BE2C (cell line): Measurements from ENCODE around the gene SUGP2.

Experiments used
- DNase-seq: peaks from one replicate; pipeline ENCODE4 v3.0.0-alpha.2; 2020
- H3K27me3 ChIP-seq: fragments of 250-450 bp; sonication (Bioruptor Pico); 2 replicates; pipeline ENCODE4 v1.5.1; 2020; ENCODE audit warnings: mild to moderate bottlenecking
- H3K36me3 ChIP-seq: fragments of 250-450 bp; sonication (Bioruptor Pico); 2 replicates; pipeline ENCODE4 v1.5.1; 2020; ENCODE audit warnings: mild to moderate bottlenecking
- H3K4me1 ChIP-seq: fragments of 250-450 bp; sonication (Bioruptor Pico); 2 replicates; pipeline ENCODE4 v1.5.1; 2020
- H3K4me3 ChIP-seq: 2 replicates; pipeline ENCODE4 v1.5.1; 2011; ENCODE audit warnings: low read depth, low read length
- H3K9me3 ChIP-seq: fragments of 250-450 bp; sonication (Bioruptor Pico); 2 replicates; pipeline ENCODE4 v1.5.1; 2020
- CTCF ChIP-seq: IDR thresholded peaks from 2 replicates; pipeline ENCODE4 v1.5.1; 2012; ENCODE audit warnings: mild to moderate bottlenecking, low read depth, low read length

The SUGP2 gene

DNA sequence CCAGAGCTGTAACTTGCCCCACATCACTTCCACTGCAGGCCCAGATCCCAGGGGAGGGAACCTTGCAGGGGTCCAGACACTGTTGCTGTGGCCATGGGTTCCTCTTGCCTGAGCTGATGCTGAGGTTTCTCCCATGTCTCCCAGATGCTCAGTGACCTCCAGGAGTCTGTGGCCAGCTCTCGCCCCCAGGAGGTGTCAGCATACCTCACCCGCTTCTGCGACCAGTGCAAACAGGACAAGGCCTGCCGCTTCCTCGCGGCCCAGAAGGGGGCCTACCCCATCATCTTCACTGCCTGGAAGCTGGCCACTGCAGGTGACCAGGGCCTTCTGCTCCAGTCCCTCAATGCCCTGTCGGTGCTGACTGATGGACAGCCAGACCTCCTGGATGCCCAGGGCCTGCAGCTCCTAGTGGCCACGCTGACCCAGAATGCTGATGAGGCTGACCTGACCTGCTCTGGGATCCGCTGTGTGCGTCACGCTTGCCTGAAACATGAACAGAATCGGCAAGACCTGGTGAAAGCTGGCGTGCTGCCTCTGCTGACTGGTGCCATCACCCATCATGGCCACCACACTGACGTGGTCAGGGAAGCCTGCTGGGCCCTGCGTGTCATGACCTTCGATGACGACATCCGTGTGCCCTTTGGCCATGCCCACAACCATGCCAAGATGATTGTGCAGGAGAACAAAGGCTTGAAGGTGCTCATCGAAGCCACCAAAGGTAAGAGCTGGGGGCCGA lies 18.3 kb upstream of the SUGP2 start:
- H3K27me3 ChIP-seq = no peaks in the 10 kb centered on the region
- H3K4me3 ChIP-seq = no peak overlapping the region
- peaks cover 82% of the 10 kb centered on the region for H3K36me3 ChIP-seq
- no peaks in the 10 kb centered on the region for H3K4me1 ChIP-seq
- no peak for DNase-seq
- H3K9me3 ChIP-seq = no peaks in the 10 kb centered on the region
- no peak for TF ChIP-seq CTCF

DNA sequence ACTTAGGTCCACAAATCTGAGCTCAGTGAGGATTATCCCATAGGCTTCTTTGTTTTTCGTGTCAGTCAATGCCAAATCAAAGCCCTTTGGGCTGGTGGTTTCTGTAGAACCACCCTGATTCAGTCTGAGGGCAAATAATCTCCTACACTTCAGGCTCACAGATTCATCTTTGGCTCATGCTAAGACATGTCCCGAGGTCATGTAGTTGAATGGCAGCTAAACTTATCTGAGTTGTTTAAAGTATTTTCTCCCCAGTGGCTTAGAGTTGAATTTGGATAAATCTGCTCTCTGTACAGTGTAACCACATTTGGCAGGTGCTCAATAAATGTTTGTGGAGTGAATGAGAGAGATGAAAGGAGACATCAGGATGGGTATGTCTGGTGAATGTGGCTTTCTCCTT lies 17.4 kb upstream of the SUGP2 start:
- Histone ChIP-seq H3K9me3 (no peaks in the 10 kb centered on the region), H3K27me3 (no peaks in the 10 kb centered on the region), H3K4me1 (no peaks in the 10 kb centered on the region), H3K36me3 (peaks cover 84% of the 10 kb centered on the region), H3K4me3 (no peak overlapping the region)
- no peak for DNase-seq
- TF ChIP-seq CTCF = no peak

- Histone ChIP-seq H3K27me3 (no peaks in the 10 kb centered on the region), H3K9me3 (no peaks in the 10 kb centered on the region), H3K4me3 (no peak overlapping the region), H3K4me1 (no peaks in the 10 kb centered on the region), H3K36me3 (peaks cover 80% of the 10 kb centered on the region)
- TF ChIP-seq CTCF = no peak
- DNase-seq = no peak
Measured at GRCh38 chr19:19050104-19050503, 16.8 kb upstream of the SUGP2 start.

DNA sequence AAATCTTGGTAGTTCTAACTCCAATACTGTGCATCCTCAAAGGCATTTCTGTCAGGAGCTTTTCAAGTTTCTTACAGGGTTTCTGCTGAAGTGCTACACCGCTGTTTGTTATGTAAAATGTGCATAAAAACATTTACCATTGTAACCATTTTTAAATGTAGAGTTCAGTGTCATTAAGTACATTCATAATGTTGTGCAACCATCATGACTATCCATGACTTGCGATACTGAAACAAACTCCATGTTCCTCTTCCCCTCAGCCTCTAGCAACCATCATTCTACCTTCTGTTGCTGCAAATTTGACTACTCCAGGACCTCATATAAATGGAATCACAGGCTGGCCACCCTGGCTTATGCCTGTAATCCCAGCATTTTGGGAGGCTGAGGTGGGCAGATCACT lies 16.1 kb upstream of the SUGP2 start:
- H3K36me3 ChIP-seq = peaks cover 79% of the 10 kb centered on the region
- no peak for DNase-seq

GRCh38 chr19:19043881-19044280 lies 10.6 kb upstream of the SUGP2 start:
- Histone ChIP-seq H3K27me3 (no peaks in the 10 kb centered on the region), H3K4me1 (no peaks in the 10 kb centered on the region), H3K36me3 (peaks cover 67% of the 10 kb centered on the region), H3K9me3 (no peaks in the 10 kb centered on the region), H3K4me3 (no peak overlapping the region)
- TF ChIP-seq CTCF = no peak
- DNase-seq = no peak

More for the DNA sequence above, 16.1 kb upstream of the SUGP2 start:
- H3K27me3 ChIP-seq = no peaks in the 10 kb centered on the region
- H3K9me3 ChIP-seq = no peaks in the 10 kb centered on the region
- H3K4me3 ChIP-seq = no peak overlapping the region
- no peaks in the 10 kb centered on the region for H3K4me1 ChIP-seq
- TF ChIP-seq CTCF = no peak

GRCh38 chr19:19043481-19043880 lies 10.2 kb upstream of the SUGP2 start:
- TF ChIP-seq CTCF = no peak
- no peak overlapping the region for H3K4me3 ChIP-seq
- no peaks in the 10 kb centered on the region for H3K27me3 ChIP-seq
- no peaks in the 10 kb centered on the region for H3K4me1 ChIP-seq
- H3K36me3 ChIP-seq = peaks cover 66% of the 10 kb centered on the region
- DNase-seq = no peak
- no peaks in the 10 kb centered on the region for H3K9me3 ChIP-seq
